ENCODE data around the gene SYNCRIP. TPM values are rescaled to one million over a fixed set of nuclear protein-coding genes. Genes with fewer than 3 reads are reported as not detected.

Gene SYNCRIP
- total and polyA plus RNA-seq, 2 of the 13 experiments (the other 11 are each of a cell fraction or from before 2014, with no cell fraction given): 8.1 to 112 TPM

GRCh38 chr6:85642774-85643536 lies at the start of gene SYNCRIP (continued):
- TF ChIP-seq PAX8 (CRISPR knock-in tag; IDR thresholded peaks at IDR 0.05; ENCODE audit: borderline replicate concordance): no peak
- TF ChIP-seq GRHL1 (CRISPR knock-in tag; conservative IDR thresholded peaks at IDR 0.05): no peak; the same call in 1 of the 2 replicates
- no peak for TF ChIP-seq ZNF788 (CRISPR knock-in tag; IDR thresholded peaks at IDR 0.05; ENCODE audit: borderline replicate concordance)
- no peak for TF ChIP-seq ELF3 (CRISPR knock-in tag; IDR thresholded peaks at IDR 0.05)
- no peak for TF ChIP-seq ZNF276 (CRISPR knock-in tag; IDR thresholded peaks at IDR 0.05; ENCODE audit: low read depth)
- TF ChIP-seq REL (CRISPR knock-in tag; conservative IDR thresholded peaks at IDR 0.05): peak; percentile 64; the same call in 1 of the 2 replicates
- peak; percentile 96 for TF ChIP-seq ZBTB14 (CRISPR knock-in tag; IDR thresholded peaks at IDR 0.05)
- no peak for TF ChIP-seq STAT5B (CRISPR knock-in tag; IDR thresholded peaks at IDR 0.05)
- TF ChIP-seq ATF4 (CRISPR knock-in tag; IDR thresholded peaks at IDR 0.05): peak in 1 of 2 experiments; percentile 75; a peak in 2 of 4 replicates
- no peak for TF ChIP-seq CENPX (CRISPR knock-in tag; IDR thresholded peaks at IDR 0.05)
- TF ChIP-seq CCAR2 (optimal IDR thresholded peaks at IDR 0.05; ENCODE audit: low read depth, low read length): no peak
- peak; percentile 48; the same call in 1 of the 2 replicates for TF ChIP-seq SAP130 (CRISPR knock-in tag; IDR thresholded peaks at IDR 0.05; ENCODE audit: low read depth)
- TF ChIP-seq ZNF749 (CRISPR knock-in tag; IDR thresholded peaks at IDR 0.05; ENCODE audit: borderline replicate concordance): 0 out of 2 replicates have a peak, but pooled peaks have one; percentile 55
- TF ChIP-seq ZNF18 (CRISPR knock-in tag; IDR thresholded peaks at IDR 0.05; ENCODE audit: insufficient replicate concordance): peak; percentile 68
- TF ChIP-seq ZNF574 (CRISPR knock-in tag; IDR thresholded peaks at IDR 0.05): peak; percentile 57; the same call in 1 of the 2 replicates
- TF ChIP-seq PREB (CRISPR knock-in tag; IDR thresholded peaks at IDR 0.05): no peak

Measured in HepG2 (cell line).